Endothelial cell of umbilical vein (primary cell): ENCODE data around the gene ABCC1. TPM values are rescaled to one million over a fixed set of nuclear protein-coding genes. Genes with fewer than 3 reads are reported as not detected.

Experiments
- BruUV-seq: library from RNA; stranded (reverse); fragments of 400-500 nt; replicated peaks from 2 replicates; lab custom pipeline; 2021; lab: Mats Ljungman, UMichigan
- CTCF ChIA-PET: fragments of 300-600, 350-600 bp; sonication (Branson Sonifier 250); formaldehyde crosslinking; loops from one replicate; lab custom pipeline; 2021; ENCODE audit warnings: antibody characterized with exemption, inconsistent platforms; lab: Charles Lee
- POLR2A ChIA-PET: fragments of 300-600, 350-600 bp; sonication (Branson Sonifier 250); formaldehyde crosslinking; loops from one replicate; lab custom pipeline; 2021; ENCODE audit warnings: antibody characterized with exemption, inconsistent platforms; lab: Charles Lee
- DNase-seq: peaks from one replicate; pipeline ENCODE4 v3.0.0-alpha.2; 2011; ENCODE audit warnings: low read depth, low spot score
- FAIRE-seq: peaks from 2 replicates; lab custom pipeline; 2011; peaks lifted over from hg19 to GRCh38; lab: Jason Lieb, UNC
- H2AFZ ChIP-seq: 2 replicates; pipeline ENCODE4 v1.6.0; 2012; ENCODE audit warnings: low read depth, low read length, control low read depth, inconsistent platforms
- H3K27ac ChIP-seq: 2 replicates; pipeline ENCODE4 v1.5.1; 2011; ENCODE audit warnings: low read depth, mild to moderate bottlenecking, control low read depth, low read length, moderate library complexity; ENCODE audit not compliant: insufficient read depth
- H3K27me3 ChIP-seq, 2 experiments: 2 replicates each; pipeline versions ENCODE4 v1.6.0 to v1.6.1; 2011; ENCODE audit warnings: low read length in 2 of 2, mixed read lengths in 1 of 2; ENCODE audit not compliant: control insufficient read depth in 2 of 2, insufficient read depth in 2 of 2
- H3K36me3 ChIP-seq, 2 experiments: 2 replicates in 1 of 2; 3 replicates in 1 of 2; pipeline ENCODE4 v1.5.1; 2011; ENCODE audit warnings: low read length in 2 of 2, mild to moderate bottlenecking in 1 of 2, moderate library complexity in 1 of 2; ENCODE audit not compliant: control insufficient read depth in 2 of 2, insufficient read depth in 2 of 2; ENCODE audit errors: extremely low read depth in 1 of 2
- H3K4me1 ChIP-seq: 3 replicates; pipeline ENCODE4 v1.5.1; 2011; ENCODE audit warnings: mild to moderate bottlenecking, low read length; ENCODE audit not compliant: control insufficient read depth, insufficient read depth; ENCODE audit errors: extremely low read depth
- H3K4me2 ChIP-seq: 2 replicates; pipeline ENCODE4 v1.6.1; 2011; ENCODE audit warnings: low read length, control low read depth, mixed read lengths; ENCODE audit not compliant: insufficient read depth
- H3K4me3 ChIP-seq, 3 experiments: fragments of 200-600 bp in 1 of 3; sonication (generic), shearing (Covaris generic) in 1 of 3; replicated peaks in 1 of 3; 2 replicates each; pipeline ENCODE4 v1.5.1; 2011 to 2016; ENCODE audit warnings: control low read depth in 3 of 3, low read length in 3 of 3, mild to moderate bottlenecking in 2 of 3, inconsistent platforms in 1 of 3, low read depth in 1 of 3, moderate library complexity in 1 of 3; ENCODE audit not compliant: insufficient read depth in 1 of 3
- H3K79me2 ChIP-seq: 2 replicates; pipeline ENCODE4 v1.6.0; 2012; ENCODE audit warnings: low read length, inconsistent platforms; ENCODE audit not compliant: control insufficient read depth, insufficient read depth
- H3K9ac ChIP-seq: replicated peaks from 2 replicates; pipeline ENCODE3; 2011; ENCODE audit warnings: low read length, control low read depth; ENCODE audit not compliant: insufficient read depth; ENCODE audit errors: extremely low read depth
- H3K9me1 ChIP-seq: replicated peaks from 3 replicates; pipeline ENCODE4 v1.6.0; 2011; ENCODE audit warnings: mild to moderate bottlenecking, low read length; ENCODE audit not compliant: control insufficient read depth, insufficient read depth; ENCODE audit errors: extremely low read depth
- H3K9me3 ChIP-seq: replicated peaks from 2 replicates; pipeline ENCODE4 v1.5.1; 2012; ENCODE audit warnings: low read length, inconsistent platforms; ENCODE audit not compliant: control insufficient read depth, insufficient read depth
- H4K20me1 ChIP-seq: replicated peaks from 2 replicates; pipeline ENCODE3; 2011; ENCODE audit warnings: mild to moderate bottlenecking, low read length; ENCODE audit not compliant: control insufficient read depth, insufficient read depth; ENCODE audit errors: extremely low read depth
- CTCF ChIP-seq, 2 donors: IDR thresholded peaks; 1 replicate in 1 of 2; 2 replicates in 1 of 2; pipeline ENCODE4 v1.5.1; 2011; ENCODE audit warnings: low read length in 2 of 2, mild to moderate bottlenecking in 2 of 2, moderate library complexity in 2 of 2, control low read depth in 1 of 2, inconsistent platforms in 1 of 2, low read depth in 1 of 2; ENCODE audit not compliant: insufficient read depth in 1 of 2; ENCODE audit errors: extremely low read depth in 1 of 2
- EZH2 ChIP-seq: IDR thresholded peaks from 2 replicates; pipeline ENCODE4 v1.6.1; 2012; ENCODE audit warnings: borderline replicate concordance, low read depth, mild to moderate bottlenecking, moderate library complexity, low read length, inconsistent platforms; ENCODE audit not compliant: severe bottlenecking
- FOS ChIP-seq: IDR thresholded peaks from 2 replicates; pipeline ENCODE4 v1.6.1; 2011; ENCODE audit warnings: mild to moderate bottlenecking, low read length, moderate library complexity, borderline replicate concordance; ENCODE audit not compliant: insufficient read depth
- GATA2 ChIP-seq: IDR thresholded peaks from 2 replicates; pipeline ENCODE4 v1.7.0; 2011; ENCODE audit warnings: low read depth, mild to moderate bottlenecking, moderate library complexity, mixed read lengths, low read length; ENCODE audit not compliant: insufficient read length, insufficient read depth
- JUN ChIP-seq: IDR thresholded peaks from 2 replicates; pipeline ENCODE4 v1.6.1; 2011; ENCODE audit warnings: borderline replicate concordance, low read depth; ENCODE audit not compliant: insufficient read length, insufficient read depth
- MAX ChIP-seq: IDR thresholded peaks from 2 replicates; pipeline ENCODE4 v1.6.1; 2011; ENCODE audit not compliant: insufficient read depth, insufficient read length
- MYC ChIP-seq: IDR thresholded peaks from one replicate; pipeline ENCODE4 v1.6.1; 2011; ENCODE audit warnings: mild to moderate bottlenecking, low read depth, low read length
- POLR2A ChIP-seq: IDR thresholded peaks from 2 replicates; pipeline ENCODE4 v1.6.1; 2012; ENCODE audit warnings: low read depth, mild to moderate bottlenecking, control low read depth, low read length
- POLR2AphosphoS5 ChIP-seq: IDR thresholded peaks from 2 replicates; pipeline ENCODE4 v1.6.1; 2012; ENCODE audit warnings: low read depth, mild to moderate bottlenecking, control low read depth, low read length, moderate library complexity; ENCODE audit not compliant: insufficient read depth
- dilution Hi-C: fragments of 300-500 bp; cut with MboI; formaldehyde crosslinking; loops from one replicate; pipeline ENCODE4 v1.15.0; 2019; ENCODE audit warnings: low sequenced_read_pairs; ENCODE audit not compliant: extremely low pct_ligation_motif_present
- intact Hi-C: fragments of 100-400 bp; cut with micrococcal nuclease; formaldehyde crosslinking; loops from one replicate; pipeline ENCODE4 v1.10.0; 2022
- polyA plus RNA-seq, 4 experiments: library from polyadenylated mRNA; depleted of rRNA in 3 of 4; stranded (reverse) in 3 of 4; unstranded in 1 of 4; fragments of >200 nt; gene quantifications; 2 replicates each; pipeline versions ENCODE4 v1.2.1 to v1.2.3, GENCODE V29; 2011 to 2012; ENCODE audit warnings: missing spikeins in 1 of 4
- total RNA-seq: library from RNA; stranded (reverse); gene quantifications from 2 replicates; pipeline ENCODE4 v1.2.3, GENCODE V29; 2021

Gene ABCC1
- total and polyA plus RNA-seq, 2 donors (not counting 3 experiments of a cell fraction or from before 2014, with no cell fraction given), result 46.1 to 89.2 TPM

- no TSS peak for BruUV-seq
These were observed 222.0 kb downstream of the ABCC1 start for GRCh38 chr16:16171332-16171919.

More at GRCh38 chr16:16171332-16171919, 222.0 kb downstream of the ABCC1 start:
- no peak overlapping the region for H3K9ac ChIP-seq
- H3K4me1 ChIP-seq, result no peaks in the 10 kb centered on the region
- no peaks in the 10 kb centered on the region for H3K9me1 ChIP-seq
- H3K4me3 ChIP-seq, result no peak overlapping the region
- no peak for DNase-seq
- no peak overlapping the region for H2AFZ ChIP-seq
- no peak overlapping the region for H3K27ac ChIP-seq
- H3K36me3 ChIP-seq, result no peaks in the 10 kb centered on the region
- ChIA-PET CTCF (interaction anchor here (1.2 to 1.3 kb wide), 2 partner anchors 329 to 350 kb away, joined by 3 read pairs; no protein-coding TSS in a partner anchor), POLR2A (interaction anchor here (1.0 kb wide), 1 partner anchor 19 kb away, joined by 5 read pairs; no protein-coding TSS in a partner anchor)
- H3K27me3 ChIP-seq, result no peaks in the 10 kb centered on the region
- TF ChIP-seq POLR2A (no peak), POLR2AphosphoS5 (no peak), GATA2 (no peak), CTCF (IDR thresholded peaks at IDR 0.05; ENCODE audit: extremely low read depth in 1 of 2, insufficient read depth in 1 of 2, low read depth in 1 of 2, low read length in 2 of 2) (no peak), FOS (no peak), JUN (no peak), MYC (no peak), EZH2 (no peak), MAX (no peak)
- H3K4me2 ChIP-seq, result no peak overlapping the region
- no peaks in the 10 kb centered on the region for H3K79me2 ChIP-seq
- intact Hi-C loops, result no loop called here
- FAIRE-seq, result no peak
- H3K9me3 ChIP-seq, result no peaks in the 10 kb centered on the region
- H4K20me1 ChIP-seq, result no peaks in the 10 kb centered on the region
- dilution Hi-C loops, result no loop called here
